ENCODE measurements around the gene GNG12.

The GNG12 gene

DNA sequence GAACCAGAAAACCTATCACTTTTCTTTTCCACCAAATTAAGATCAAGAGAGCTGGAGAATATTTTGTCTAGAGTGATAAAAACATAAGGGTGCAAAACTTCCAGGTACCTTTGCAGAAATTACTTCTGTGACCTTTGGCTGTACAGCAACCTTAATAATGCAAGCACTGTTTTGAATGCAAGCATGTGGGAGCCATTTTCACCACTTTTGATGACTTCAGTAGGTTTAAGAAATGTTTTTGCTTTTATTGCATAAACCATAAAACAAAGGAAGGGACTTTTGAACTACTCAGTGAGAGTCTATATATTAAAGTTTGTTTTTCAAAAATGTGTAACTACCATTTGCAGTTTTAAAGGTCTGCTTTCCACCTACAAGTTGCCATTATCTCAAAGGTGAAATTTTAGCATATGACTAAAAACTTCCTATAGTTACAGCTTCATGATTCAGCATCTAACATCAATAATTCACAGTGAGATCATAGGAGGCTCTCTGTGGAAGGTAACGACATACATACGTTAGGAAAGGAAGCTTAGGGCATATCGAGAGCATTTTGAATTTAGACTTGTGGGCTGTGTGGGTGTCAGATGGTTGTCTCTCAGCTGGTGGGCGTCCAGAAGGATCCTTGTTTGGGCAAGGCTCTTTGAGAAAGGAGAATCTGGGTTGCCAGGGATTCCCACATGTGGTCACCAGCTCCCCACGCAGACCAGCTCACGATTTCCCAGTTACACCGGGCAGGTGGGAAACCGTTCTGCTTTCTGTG lies 149.3 kb downstream of the GNG12 start:
- peak overlapping the region in 2 of 11 experiments; percentile 21 to 46; a peak in 1 of 22 replicates for H3K9ac ChIP-seq
- no peak for TF ChIP-seq Cebpa-rat (IDR thresholded peaks at IDR 0.05)
- H3K4me3 ChIP-seq, result peak overlapping the region in 7 of 10 experiments; percentile 38 to 94 (median 42); a peak in 10 of 20 replicates

DNA sequence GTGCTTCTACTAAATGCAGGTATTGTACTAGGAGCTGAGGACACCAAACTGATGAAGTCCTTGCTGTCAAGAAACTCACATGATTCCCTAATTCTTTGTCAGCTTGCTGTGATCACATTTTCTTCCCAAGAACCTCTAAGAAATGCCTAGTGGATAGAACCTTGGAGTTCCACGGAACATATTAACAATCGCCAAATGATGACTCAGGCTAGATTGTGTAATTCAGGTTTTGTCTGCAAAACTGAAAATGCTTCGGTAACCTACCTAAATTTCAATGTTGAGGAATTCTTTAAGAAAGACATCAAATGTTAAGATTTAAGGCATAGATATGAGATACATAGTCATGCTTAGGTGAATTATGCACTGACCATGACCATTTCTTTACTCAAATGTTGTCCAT lies 150.0 kb downstream of the GNG12 start:
- no peaks in the 10 kb centered on the region for H3K9me3 ChIP-seq (replicated peaks in 1 of 11)
- H3K36me3 ChIP-seq, result peaks cover 0 to 16% (median 12%) of the 10 kb centered on the region in 11 experiments; a peak in 15 of 22 replicates
- H3K4me2 ChIP-seq, result peak overlapping the region in 2 of 11 experiments; percentile 3 to 22; a peak in 2 of 22 replicates
- no peaks in the 10 kb centered on the region for H3K27me3 ChIP-seq
- no peak overlapping the region for H3K9ac ChIP-seq
- peaks cover 21 to 40% (median 24%) of the 10 kb centered on the region in 10 experiments for H3K4me1 ChIP-seq
- H4K20me1 ChIP-seq, result peaks cover 0 to 31% (median 15%) of the 10 kb centered on the region in 11 experiments; a peak in 16 of 22 replicates
- no peak overlapping the region for H3K27ac ChIP-seq
- H3K4me3 ChIP-seq, result no peak overlapping the region
- no peak for TF ChIP-seq Cebpa-rat (IDR thresholded peaks at IDR 0.05)

More for the DNA sequence above, 149.3 kb downstream of the GNG12 start:
- H3K4me2 ChIP-seq, result peak overlapping the region; percentile 65 to 85 (median 75)
- H3K36me3 ChIP-seq, result peaks cover 0 to 22% (median 19%) of the 10 kb centered on the region in 11 experiments; a peak in 16 of 22 replicates
- peaks cover 0 to 38% (median 22%) of the 10 kb centered on the region in 11 experiments; a peak in 16 of 22 replicates for H4K20me1 ChIP-seq
- no peak overlapping the region for H3K27ac ChIP-seq
- no peaks in the 10 kb centered on the region for H3K27me3 ChIP-seq
- H3K4me1 ChIP-seq, result peaks cover 22 to 46% (median 30%) of the 10 kb centered on the region in 10 experiments
- H3K9me3 ChIP-seq (replicated peaks in 1 of 11), result no peaks in the 10 kb centered on the region

DNA sequence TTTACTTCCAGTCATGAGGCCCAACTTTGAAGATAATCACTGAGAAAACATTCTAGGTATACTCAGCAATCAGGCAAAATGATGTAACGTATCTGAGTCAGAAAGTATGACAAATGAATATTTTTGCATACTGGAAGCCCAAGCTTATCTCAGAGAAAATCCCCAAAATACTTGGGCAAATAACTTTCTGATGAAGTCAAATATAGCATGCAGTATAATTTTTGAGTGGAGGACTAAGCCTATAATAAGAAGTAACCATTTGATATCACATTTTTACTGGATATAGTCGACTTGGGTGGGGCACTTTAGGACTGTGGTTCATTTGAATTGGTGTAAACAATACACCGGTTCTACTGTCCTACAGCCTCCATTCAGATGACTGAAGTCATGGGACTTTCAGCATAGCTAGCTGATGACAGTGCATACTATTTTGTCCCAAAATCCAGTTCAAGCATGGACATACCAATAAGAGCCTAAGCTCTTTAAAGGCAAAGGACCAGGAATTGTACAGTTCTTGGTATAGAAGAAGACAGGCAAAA lies 150.5 kb downstream of the GNG12 start:
- Histone ChIP-seq H3K27ac (no peak overlapping the region), H3K4me3 (no peak overlapping the region), H3K9ac (no peak overlapping the region), H3K4me1 (peaks cover 17 to 34% (median 19%) of the 10 kb centered on the region in 10 experiments), H3K36me3 (peaks cover 0 to 10% (median 7%) of the 10 kb centered on the region in 11 experiments; a peak in 14 of 22 replicates), H3K27me3 (no peaks in the 10 kb centered on the region), H3K4me2 (peak overlapping the region in 2 of 11 experiments; percentile 3 to 22; a peak in 2 of 22 replicates), H4K20me1 (peaks cover 0 to 26% (median 10%) of the 10 kb centered on the region in 11 experiments; a peak in 14 of 22 replicates), H3K9me3 (replicated peaks in 1 of 11) (no peaks in the 10 kb centered on the region)
- TF ChIP-seq Cebpa-rat (IDR thresholded peaks at IDR 0.05), result no peak

GRCh38 chr1:67680486-67680885 lies 152.8 kb downstream of the GNG12 start:
- Histone ChIP-seq H3K4me3 (no peak overlapping the region), H3K27ac (no peak overlapping the region), H3K4me1 (peaks cover 6 to 23% (median 12%) of the 10 kb centered on the region in 10 experiments)

DNA sequence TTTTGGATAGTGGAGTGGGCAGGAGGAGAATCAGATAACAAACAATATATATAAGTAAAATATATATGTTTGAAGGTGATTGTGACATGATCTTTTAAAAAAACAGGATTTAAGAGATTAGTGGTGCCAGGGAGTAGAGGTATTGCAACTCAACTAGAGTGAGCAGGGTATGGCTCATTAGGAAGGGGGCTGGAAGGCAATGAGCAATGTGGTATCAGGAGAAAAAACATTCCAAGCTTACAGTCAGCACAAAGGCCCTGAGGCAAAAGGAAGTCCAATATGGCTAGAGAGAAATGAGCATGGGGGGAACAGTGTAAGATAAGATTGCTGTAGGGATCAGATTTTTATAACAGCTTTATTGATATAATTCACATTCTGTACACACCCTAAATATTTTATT lies 153.6 kb downstream of the GNG12 start:
- H3K27ac ChIP-seq, result no peak overlapping the region
- no peaks in the 10 kb centered on the region for H3K27me3 ChIP-seq
- no peak overlapping the region for H3K9ac ChIP-seq
- TF ChIP-seq Cebpa-rat (IDR thresholded peaks at IDR 0.05), result no peak
- peaks cover 12 to 30% (median 20%) of the 10 kb centered on the region in 10 experiments for H3K4me1 ChIP-seq
- H4K20me1 ChIP-seq, result no peaks in the 10 kb centered on the region
- no peak overlapping the region for H3K4me3 ChIP-seq
- no peaks in the 10 kb centered on the region for H3K9me3 ChIP-seq (replicated peaks in 1 of 11)
- no peak overlapping the region for H3K4me2 ChIP-seq
- H3K36me3 ChIP-seq, result no peaks in the 10 kb centered on the region

More at GRCh38 chr1:67680486-67680885, 152.8 kb downstream of the GNG12 start:
- Histone ChIP-seq H3K36me3 (no peaks in the 10 kb centered on the region), H3K27me3 (no peaks in the 10 kb centered on the region), H3K9me3 (replicated peaks in 1 of 11) (no peaks in the 10 kb centered on the region), H3K9ac (no peak overlapping the region), H4K20me1 (peaks cover 0 to 4% (median 0%) of the 10 kb centered on the region in 11 experiments; a peak in 5 of 22 replicates), H3K4me2 (no peak overlapping the region)
- no peak for TF ChIP-seq Cebpa-rat (IDR thresholded peaks at IDR 0.05)

- Histone ChIP-seq H3K4me3 (no peak overlapping the region), H3K36me3 (no peaks in the 10 kb centered on the region), H3K27ac (no peak overlapping the region), H3K4me1 (peaks cover 11 to 28% (median 20%) of the 10 kb centered on the region in 10 experiments), H3K9ac (no peak overlapping the region), H3K27me3 (no peaks in the 10 kb centered on the region), H3K9me3 (replicated peaks in 1 of 11) (no peaks in the 10 kb centered on the region), H3K4me2 (no peak overlapping the region), H4K20me1 (no peaks in the 10 kb centered on the region)
- no peak for TF ChIP-seq Cebpa-rat (IDR thresholded peaks at IDR 0.05)
Measured at GRCh38 chr1:67677930-67678329, 155.3 kb downstream of the GNG12 start.

GRCh38 chr1:67677408-67677807 lies 155.9 kb downstream of the GNG12 start:
- H3K9me3 ChIP-seq (replicated peaks in 1 of 11), result no peaks in the 10 kb centered on the region
- no peak overlapping the region for H3K4me3 ChIP-seq
- H3K27me3 ChIP-seq, result no peaks in the 10 kb centered on the region
- H3K9ac ChIP-seq, result no peak overlapping the region
- no peak for TF ChIP-seq Cebpa-rat (IDR thresholded peaks at IDR 0.05)
- H3K27ac ChIP-seq, result no peak overlapping the region
- no peaks in the 10 kb centered on the region for H3K36me3 ChIP-seq
- no peaks in the 10 kb centered on the region for H4K20me1 ChIP-seq
- H3K4me2 ChIP-seq, result no peak overlapping the region
- peaks cover 11 to 28% (median 18%) of the 10 kb centered on the region in 10 experiments for H3K4me1 ChIP-seq

GRCh38 chr1:67676946-67677345 lies 156.3 kb downstream of the GNG12 start:
- H3K4me1 ChIP-seq, result peaks cover 11 to 28% (median 18%) of the 10 kb centered on the region in 10 experiments
- H3K9me3 ChIP-seq (replicated peaks in 1 of 11), result no peaks in the 10 kb centered on the region
- H3K27ac ChIP-seq, result no peak overlapping the region
- no peaks in the 10 kb centered on the region for H3K27me3 ChIP-seq
- H3K4me3 ChIP-seq, result no peak overlapping the region
- no peak overlapping the region for H3K4me2 ChIP-seq
- no peaks in the 10 kb centered on the region for H3K36me3 ChIP-seq
- TF ChIP-seq Cebpa-rat (IDR thresholded peaks at IDR 0.05), result no peak
- no peak overlapping the region for H3K9ac ChIP-seq
- H4K20me1 ChIP-seq, result no peaks in the 10 kb centered on the region

DNA sequence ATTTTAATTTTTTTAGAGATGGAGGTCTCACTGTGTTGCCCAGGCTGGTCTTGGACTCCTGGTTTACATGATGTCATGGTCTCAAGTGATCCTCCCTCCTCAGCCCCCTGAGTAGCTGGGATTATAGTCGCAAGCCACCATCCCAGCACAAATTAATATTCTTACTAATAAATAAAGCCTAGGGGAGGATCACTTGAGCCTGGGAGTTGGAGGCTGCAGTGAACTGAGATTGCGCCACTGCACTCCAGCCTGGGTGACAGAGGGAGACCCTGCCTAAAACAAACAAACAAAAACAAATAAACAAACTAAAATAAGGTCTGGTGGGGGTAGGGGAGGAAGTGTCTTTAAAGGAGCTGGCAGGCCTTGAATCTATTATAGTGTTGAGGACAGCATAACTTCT lies 157.0 kb downstream of the GNG12 start:
- H3K4me1 ChIP-seq, result peaks cover 11 to 28% (median 18%) of the 10 kb centered on the region in 10 experiments

More for the DNA sequence above, 157.0 kb downstream of the GNG12 start:
- no peak overlapping the region for H3K27ac ChIP-seq
- no peak overlapping the region for H3K9ac ChIP-seq
- no peak overlapping the region for H3K4me3 ChIP-seq
- no peaks in the 10 kb centered on the region for H3K9me3 ChIP-seq (replicated peaks in 1 of 11)
- H3K36me3 ChIP-seq, result no peaks in the 10 kb centered on the region
- no peaks in the 10 kb centered on the region for H3K27me3 ChIP-seq
- H3K4me2 ChIP-seq, result no peak overlapping the region
- no peaks in the 10 kb centered on the region for H4K20me1 ChIP-seq
- no peak for TF ChIP-seq Cebpa-rat (IDR thresholded peaks at IDR 0.05)
